HL-60 (cell line): ENCODE results near the gene AKAP8L.

Source experiments
- DNase-seq, 2 experiments: peaks; one replicate each; pipeline ENCODE4 v3.0.0-alpha.2; 2010 to 2020; ENCODE audit warnings: low read depth in 1 of 2, low spot score in 1 of 2
- H3K27ac ChIP-seq: fragments of 250-450 bp; sonication (Bioruptor Pico); replicated peaks from 2 replicates; pipeline ENCODE4 v1.5.1; 2020; ENCODE audit warnings: mild to moderate bottlenecking, moderate library complexity
- H3K27me3 ChIP-seq: fragments of 250-450 bp; sonication (Bioruptor Pico); 2 replicates; pipeline ENCODE4 v1.5.1; 2021; ENCODE audit warnings: mild to moderate bottlenecking, moderate library complexity; ENCODE audit not compliant: insufficient read depth, poor library complexity, severe bottlenecking
- H3K4me3 ChIP-seq: replicated peaks from 2 replicates; pipeline ENCODE4 v1.5.1; 2011; ENCODE audit warnings: mild to moderate bottlenecking, control low read depth, low read length; ENCODE audit not compliant: insufficient read depth
- CTCF ChIP-seq: IDR thresholded peaks from one replicate; pipeline ENCODE4 v1.5.1; 2011; ENCODE audit warnings: low read length, control low read depth, inconsistent platforms; ENCODE audit not compliant: insufficient read depth
- GABPA ChIP-seq: IDR thresholded peaks from 2 replicates; pipeline ENCODE4 v1.6.1; 2012; ENCODE audit warnings: low read depth
- POLR2AphosphoS5 ChIP-seq: IDR thresholded peaks from 2 replicates; pipeline ENCODE4 v1.6.1; 2012; ENCODE audit warnings: low read depth
- REST ChIP-seq: IDR thresholded peaks from 2 replicates; pipeline ENCODE4 v1.6.1; 2012; ENCODE audit warnings: low read depth; ENCODE audit not compliant: insufficient replicate concordance
- SPI1 ChIP-seq: IDR thresholded peaks from 2 replicates; pipeline ENCODE4 v1.6.1; 2012; ENCODE audit warnings: low read depth, mild to moderate bottlenecking, borderline replicate concordance

AKAP8L gene

GRCh38 chr19:15403151-15403531 is 15.6 kb downstream of the AKAP8L start:
- Histone ChIP-seq H3K27ac (no peak overlapping the region), H3K27me3 (no peaks in the 10 kb centered on the region), H3K4me3 (no peak overlapping the region)
- TF ChIP-seq REST, result no peak
- TF ChIP-seq GABPA, result no peak
- no peak for TF ChIP-seq POLR2AphosphoS5
- no peak for TF ChIP-seq SPI1
- no peak for TF ChIP-seq CTCF
- no peak for DNase-seq

GRCh38 chr19:15402411-15403150 is 16.2 kb downstream of the AKAP8L start:
- DNase-seq, result no peak
- no peaks in the 10 kb centered on the region for H3K27me3 ChIP-seq
- H3K27ac ChIP-seq, result no peak overlapping the region
- no peak overlapping the region for H3K4me3 ChIP-seq
- TF ChIP-seq POLR2AphosphoS5 (no peak), SPI1 (no peak), REST (no peak), CTCF (no peak), GABPA (no peak)

- H3K27me3 ChIP-seq, result no peaks in the 10 kb centered on the region
- H3K27ac ChIP-seq, result no peak overlapping the region
- TF ChIP-seq CTCF (no peak), SPI1 (no peak), POLR2AphosphoS5 (no peak), REST (no peak), GABPA (no peak)
- no peak overlapping the region for H3K4me3 ChIP-seq
- no peak for DNase-seq
Observed at GRCh38 chr19:15401397-15401710, 17.4 kb downstream of the AKAP8L start.
